NCI-H748 treated with DMSO at 0.1 percent for 48 hours (cell line): Measurements from ENCODE around the gene ENTPD1.

Experiments used
- DNase-seq: peaks from one replicate; lab custom pipeline; 2025; lab: John Stamatoyannopoulos, UW

ENTPD1 gene

DNA sequence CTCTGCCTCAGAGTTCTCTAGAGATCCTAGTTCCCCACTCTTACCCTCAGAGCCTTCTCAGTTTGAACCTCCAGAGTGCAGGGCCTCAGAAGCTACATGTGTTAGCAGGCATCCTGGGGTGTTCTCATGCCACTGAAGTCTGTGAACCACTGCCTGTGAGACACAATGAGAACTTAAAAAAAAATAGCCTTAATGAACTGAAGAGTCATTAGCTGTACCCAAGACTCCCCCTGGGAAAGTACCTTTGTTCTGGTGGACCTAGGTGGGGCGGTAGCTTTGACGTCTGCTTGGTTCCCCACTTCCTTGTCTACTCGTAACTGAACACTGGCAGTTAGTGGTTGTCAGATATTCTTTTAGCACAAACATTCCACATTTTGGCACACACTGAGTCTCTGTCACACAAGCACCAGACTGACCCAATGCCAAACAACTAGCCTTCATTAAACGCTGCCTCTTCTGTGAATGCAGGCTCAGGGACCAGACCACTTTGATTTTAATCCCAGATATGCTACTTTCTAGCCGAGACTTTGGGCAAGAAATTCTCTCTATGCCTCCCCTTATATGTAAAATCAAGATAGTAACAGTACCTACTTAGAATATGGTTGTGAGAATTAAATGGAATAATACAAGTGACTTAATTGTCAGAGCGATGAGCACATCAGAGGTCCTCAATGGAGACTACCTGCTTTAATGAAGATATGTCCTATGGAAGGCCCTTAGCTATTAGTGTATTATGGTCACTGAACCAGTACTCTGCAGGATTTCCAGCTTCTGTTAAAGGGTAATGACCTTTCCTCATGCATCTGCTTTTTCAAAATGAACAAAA is 76.5 kb downstream of the ENTPD1 start:
- no peak for DNase-seq

DNA sequence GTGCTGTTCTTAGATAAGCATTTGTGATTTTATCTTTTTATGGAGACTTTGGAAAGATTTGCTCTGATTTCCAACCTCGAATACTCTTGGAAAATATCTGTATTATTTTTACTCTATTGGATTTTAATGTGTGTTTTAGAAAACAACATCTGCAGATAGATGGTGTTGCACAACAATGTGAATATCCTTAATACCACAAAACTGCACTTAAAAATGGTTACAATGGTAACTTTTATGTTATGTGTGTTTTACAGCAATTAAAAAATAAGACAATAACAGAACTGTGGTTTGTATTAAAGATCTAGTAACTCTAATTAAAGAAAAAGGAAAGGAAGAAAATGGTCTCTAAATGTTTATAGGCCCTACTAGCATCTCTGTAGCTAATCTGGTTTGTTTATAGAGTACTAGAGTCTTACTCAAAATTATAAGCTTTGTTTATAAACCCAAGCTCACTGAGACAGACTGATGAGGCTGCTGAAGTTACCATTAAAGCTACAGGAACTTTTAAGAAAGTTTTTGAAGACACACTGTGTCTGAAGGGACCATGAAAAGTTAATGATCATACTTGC is 77.2 kb downstream of the ENTPD1 start:
- no peak for DNase-seq

DNA sequence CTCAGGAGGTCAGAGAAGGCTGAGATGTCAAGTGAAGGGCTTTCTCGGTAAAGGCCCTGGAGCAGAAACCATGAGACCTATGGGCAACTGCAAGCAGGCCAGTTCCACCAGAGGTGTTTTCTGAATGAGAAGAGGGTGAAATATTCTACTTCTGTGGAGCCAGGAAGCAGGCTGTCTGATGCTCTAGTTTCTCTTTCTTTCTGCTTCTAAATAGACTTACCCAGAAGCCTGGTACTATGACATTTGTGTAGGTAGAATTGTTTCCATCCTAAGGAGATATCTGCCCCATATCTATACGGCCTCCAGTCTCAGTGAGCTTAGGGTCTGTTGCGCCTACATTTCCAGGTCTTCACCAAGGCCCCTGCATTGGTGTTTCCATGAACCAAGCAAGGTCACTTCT is 78.4 kb downstream of the ENTPD1 start:
- no peak for DNase-seq

DNA sequence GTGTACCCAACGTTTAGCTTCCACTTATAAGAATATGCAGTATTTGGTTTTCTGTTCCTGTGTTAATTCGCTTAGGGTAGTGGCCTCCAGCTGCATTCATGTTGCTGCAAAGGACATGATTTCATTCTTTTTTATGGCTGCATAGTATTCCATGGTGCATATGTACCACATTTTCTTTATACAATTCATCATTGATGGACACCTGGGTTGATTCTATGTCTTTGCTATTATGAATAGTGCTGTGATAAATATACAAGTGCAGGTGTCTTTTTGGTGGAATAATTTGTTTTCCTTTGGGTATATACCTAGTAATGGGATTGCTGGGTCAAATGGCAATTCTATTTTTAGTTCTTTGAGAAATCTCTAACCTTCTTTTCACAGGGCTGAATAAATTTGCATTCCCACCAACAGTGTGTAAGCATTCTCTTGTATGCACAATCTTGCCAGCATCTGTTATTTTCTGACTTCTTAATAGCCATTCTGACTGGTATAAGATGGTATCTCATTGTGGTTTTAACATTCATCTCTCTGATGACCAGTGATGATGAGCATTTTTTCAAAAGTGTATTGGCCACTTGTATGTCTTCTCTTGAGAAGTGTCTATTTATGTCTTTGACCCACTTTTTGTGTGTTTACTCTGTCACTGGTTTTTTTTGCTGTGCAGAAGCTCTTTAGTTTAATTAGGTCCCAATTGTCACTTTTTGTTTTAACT is 79.3 kb downstream of the ENTPD1 start:
- DNase-seq = no peak

DNA sequence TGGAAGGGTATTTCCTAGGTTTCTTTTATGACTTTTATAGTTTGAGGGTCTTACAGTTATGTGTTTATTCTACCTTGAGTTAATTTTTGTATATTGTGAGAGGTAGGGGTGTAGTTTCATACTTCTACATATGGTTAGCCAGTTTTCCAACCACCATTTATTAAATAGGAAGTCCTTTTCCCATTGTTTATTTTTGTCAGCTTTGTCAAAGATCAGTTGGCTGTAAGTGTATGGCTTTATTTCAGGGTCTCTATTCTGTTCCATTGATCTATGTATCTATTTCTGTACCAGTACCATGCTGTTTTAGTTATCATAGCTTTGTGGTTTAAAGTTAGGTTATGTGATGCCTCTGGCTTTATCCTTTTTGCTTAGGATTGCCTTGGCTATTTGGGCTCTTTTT is 79.9 kb downstream of the ENTPD1 start:
- DNase-seq = no peak

DNA sequence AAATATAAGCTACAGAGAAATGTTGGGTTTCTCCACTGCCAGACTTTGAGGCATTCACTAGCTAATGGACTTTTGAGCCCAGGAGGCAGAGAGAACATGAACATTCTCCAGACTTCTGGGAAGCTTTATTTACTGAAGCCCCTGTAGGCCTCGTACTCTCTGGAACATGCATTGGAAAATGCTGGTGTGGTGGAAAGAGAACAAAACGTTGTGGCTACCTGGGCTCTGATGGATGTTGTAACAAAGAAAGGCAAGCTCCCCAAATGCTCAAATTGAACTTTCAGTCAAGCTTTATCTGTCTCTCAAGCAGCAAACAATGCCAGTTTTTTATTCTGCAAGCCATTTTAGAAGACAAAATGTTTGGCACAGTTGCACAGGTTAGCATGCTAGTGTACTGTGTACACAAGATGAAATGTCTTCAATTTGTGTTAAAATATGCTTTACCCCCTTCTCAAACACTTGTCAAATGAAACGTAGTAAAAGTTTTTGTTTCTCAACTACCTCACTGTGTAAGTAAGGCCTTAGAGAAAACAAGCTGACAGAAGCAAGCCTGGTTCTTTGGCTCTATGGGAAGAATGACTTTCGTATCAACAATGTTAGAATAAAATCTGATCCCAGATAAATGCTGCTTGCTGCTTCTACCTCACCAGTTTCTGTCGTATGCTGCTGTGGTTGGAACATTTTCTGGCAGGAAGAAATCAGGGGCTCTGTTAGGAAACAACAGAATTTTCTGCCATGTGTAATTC is 80.8 kb downstream of the ENTPD1 start:
- no peak for DNase-seq

DNA sequence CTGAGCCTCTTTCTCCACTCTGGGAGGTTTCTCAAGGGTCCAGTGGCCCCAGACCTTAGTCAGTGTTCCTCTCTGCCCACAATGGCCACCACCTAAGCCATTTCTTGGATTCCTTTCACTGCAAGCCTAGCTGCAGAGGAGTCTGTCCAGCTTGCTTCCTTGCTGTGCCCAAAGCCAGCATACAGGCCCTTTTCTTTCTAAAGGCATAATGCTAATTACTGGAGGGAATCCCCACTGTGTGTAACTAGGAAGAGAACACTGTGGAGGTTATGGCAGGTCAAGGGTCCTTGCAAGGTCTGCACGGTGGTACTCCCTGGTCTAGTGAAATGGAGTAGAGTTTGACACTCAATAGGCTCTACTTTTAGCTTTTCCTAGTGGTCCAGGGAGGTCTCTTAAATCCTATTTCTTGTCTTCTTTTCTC is 81.4 kb downstream of the ENTPD1 start:
- DNase-seq = no peak

DNA sequence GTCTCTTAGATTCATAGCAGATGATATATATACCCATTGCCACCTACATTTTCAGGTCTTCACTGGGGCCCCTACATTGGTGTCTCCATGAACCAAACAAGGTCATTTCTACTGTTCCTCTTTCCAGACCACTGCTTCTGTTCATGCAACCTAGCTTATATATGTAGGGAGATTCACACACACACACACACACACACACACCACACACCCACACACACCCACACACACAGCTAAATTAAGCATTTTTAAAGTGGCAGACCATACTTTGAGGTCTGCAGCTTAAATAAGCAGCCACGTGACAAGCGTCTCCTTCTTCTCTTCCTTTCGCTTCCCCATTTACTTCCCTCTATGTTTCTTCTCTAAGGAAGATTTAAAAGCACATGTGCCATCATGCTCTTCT is 81.8 kb downstream of the ENTPD1 start:
- DNase-seq = no peak

DNA sequence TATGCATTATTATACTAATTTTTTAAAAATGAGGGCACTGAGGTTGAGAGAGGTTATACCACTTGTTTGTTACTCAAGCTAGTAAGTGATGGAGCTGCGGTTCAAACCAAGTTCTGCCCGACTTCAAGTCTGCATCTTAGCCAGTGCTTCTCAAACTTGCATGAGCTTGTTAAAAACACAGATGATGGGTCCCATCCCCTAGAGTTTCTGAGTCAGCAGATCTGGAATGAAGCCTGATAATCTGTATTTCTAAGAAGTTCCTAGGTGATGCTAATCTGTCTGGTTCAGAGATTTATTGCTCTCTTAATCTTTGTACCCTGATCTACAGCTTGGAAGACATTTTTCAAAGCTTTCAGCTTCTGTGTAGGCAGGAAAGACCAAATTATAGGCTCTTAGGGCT is 84.2 kb downstream of the ENTPD1 start:
- no peak for DNase-seq

DNA sequence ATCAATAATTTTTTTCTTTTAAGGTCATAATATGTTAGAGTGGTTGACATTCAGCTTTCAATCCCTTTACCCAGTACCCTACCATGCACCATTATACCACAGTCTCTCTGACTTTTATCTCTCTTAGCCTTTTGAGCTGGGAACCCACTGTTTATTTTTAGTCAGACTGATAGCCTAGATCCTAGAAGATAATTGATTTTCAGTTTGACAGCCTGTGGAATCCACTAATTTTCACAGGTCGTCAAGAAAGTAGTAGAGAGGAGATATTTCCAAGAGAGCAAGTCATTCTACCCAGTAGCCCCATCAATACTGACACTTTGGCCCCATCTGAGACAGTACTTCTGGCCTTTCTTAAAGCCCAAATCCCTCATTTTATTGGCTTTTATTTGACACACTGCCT is 84.7 kb downstream of the ENTPD1 start:
- no peak for DNase-seq

DNA sequence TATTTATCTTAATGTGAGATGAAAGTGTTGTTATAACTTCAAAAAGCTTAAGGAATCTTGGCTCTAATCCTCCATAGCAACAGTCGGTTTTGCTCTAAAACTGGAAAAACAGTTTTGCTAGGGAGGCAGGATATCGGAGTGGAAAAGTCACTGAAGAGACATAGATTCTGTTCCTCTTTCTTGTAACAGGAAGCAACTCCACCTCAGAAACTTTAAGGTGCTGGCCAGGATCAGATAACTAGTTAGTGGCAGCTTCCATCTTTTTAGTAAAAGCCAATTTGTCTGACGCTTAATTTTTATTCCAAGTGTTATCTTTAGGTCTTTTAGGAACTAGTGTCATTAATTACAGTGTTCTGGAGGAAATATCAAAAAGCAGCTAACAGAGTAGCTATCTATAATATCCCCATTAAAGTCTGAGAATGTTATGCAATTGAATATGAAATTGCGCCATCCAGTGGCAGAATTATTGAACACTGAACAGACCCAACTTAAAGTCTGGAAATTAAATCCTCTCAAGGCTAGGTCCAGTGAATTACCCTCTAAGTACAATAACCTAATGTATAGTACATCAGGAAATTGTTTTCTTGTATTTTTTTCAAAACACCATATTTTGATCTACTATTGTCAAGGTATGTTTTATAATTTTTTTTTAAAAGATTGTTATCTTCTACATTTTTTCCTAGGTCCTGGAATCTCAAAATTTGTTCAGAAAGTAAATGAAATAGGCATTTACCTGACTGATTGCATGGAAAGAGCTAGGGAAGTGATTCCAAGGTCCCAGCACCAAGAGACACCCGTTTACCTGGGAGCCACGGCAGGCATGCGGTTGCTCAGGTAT is 85.9 kb downstream of the ENTPD1 start:
- DNase-seq = peak; percentile 26

DNA sequence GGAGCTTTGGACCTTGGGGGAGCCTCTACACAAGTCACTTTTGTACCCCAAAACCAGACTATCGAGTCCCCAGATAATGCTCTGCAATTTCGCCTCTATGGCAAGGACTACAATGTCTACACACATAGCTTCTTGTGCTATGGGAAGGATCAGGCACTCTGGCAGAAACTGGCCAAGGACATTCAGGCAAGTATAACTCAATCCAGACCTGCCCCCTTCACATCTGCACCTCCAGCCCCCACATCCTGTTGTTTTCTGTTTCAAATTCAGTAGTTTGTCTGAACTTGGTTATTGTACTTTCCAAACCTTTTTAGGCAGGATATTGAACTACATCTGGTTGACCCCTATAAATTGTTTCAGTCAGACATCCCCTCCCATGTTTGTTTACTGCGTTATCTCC is 89.4 kb downstream of the ENTPD1 start:
- DNase-seq = no peak

DNA sequence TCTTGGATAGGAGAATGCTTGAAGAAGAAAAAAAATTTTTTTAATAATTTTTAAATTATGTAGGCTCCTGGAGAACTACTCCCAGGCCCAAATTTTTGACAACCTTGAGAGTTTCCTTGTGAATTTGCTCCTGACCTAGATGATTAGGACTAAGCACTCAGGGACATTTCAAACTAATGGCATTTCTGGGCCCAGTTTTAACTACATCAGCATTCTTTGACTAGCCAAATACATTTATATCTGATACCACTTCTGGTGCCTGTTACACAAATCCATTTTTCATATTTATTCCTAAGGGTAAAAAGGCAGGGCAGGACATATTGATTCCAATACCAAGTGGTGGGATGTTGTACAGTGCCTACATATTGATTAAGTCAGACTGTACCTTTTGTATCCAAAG is 91.0 kb downstream of the ENTPD1 start:
- no peak for DNase-seq

DNA sequence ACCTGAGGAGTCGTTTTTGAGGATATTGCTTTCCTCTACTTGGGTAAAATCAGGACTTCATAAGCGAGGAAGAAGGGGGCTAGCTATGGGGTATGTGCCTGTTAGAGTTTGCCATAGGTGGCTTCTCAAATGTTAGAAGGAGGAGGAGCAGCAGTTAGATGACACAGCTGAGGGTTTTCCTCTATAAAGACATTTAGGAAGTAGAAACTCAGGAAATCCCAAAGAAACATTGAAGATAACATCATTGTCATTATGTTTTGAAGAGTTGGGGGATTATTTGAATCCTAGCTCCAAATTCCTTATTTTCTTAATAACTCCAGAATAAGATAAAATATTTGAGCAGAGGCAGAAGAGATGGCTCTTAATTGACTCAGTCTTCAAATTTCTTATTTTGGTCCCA is 92.9 kb downstream of the ENTPD1 start:
- no peak for DNase-seq

DNA sequence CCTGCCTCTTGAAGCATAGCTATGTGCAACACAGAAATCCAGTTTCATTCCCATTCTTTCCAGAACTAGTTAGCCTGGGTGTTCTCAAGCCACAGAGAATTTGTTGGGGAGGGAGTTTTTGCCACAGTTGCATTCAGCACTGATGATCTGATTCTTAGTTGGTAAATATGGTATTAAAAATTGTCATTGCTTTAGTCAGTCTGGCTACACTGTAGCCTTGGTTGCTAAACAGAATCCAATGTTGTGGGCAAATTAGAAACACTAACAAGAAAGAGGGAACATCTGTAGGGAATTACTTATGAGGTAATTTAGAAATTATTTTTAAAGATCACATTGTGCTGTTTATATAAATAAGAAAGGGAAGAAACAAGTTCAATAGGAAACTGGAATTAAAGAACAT is 94.8 kb downstream of the ENTPD1 start:
- no peak for DNase-seq

DNA sequence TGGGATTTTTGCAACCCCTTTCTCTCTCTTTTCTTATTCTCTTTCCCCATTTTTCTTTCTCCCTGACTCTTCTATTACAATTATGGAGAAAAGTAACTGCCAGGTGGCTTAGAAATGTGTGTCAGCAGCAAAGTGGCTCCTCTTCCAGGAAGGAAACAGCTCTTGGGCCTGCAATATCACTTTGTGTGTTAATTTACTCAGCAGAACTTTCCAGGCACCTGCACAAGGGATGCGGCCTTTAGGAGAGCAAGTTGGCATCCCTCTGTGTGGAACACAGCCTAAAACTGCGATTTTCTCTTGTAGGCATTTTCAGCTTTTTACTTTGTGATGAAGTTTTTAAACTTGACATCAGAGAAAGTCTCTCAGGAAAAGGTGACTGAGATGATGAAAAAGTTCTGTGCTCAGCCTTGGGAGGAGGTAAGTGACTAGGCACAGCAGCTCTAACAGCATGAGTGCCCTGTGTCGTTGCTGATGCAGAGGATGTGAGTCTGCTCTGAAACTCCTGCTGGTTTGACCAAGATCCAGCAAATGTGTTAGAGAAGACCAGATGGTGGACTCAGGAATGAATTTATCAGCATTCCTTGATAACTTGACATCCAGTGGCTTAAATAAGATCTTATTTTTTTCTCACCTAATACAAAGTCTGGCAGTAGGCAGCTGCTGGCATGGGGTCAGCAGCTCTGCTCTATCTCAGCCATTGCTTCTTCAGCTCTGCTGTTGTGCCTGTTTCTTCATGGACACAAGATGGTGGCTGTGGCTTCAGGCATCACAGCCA is 104.4 kb downstream of the ENTPD1 start:
- DNase-seq = no peak

DNA sequence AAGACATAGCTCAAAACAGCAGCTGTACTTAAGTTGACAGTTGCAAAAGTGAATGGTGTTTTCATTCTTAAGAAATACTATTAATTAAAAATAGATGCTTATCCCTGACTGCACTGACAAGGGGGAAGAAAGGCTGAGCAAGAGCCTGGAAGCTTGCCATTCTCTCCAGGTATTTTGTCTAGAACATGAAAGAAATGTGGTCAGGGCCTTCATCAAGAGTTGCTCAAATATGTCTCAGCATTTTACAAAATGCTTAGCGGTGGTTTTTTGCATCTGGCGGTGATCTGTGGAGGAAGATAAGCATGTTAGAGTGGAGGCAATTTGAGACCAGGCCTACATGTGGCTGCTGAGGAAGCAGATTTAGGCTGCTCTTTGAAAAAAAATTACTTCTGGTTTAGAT is 105.4 kb downstream of the ENTPD1 start:
- no peak for DNase-seq

DNA sequence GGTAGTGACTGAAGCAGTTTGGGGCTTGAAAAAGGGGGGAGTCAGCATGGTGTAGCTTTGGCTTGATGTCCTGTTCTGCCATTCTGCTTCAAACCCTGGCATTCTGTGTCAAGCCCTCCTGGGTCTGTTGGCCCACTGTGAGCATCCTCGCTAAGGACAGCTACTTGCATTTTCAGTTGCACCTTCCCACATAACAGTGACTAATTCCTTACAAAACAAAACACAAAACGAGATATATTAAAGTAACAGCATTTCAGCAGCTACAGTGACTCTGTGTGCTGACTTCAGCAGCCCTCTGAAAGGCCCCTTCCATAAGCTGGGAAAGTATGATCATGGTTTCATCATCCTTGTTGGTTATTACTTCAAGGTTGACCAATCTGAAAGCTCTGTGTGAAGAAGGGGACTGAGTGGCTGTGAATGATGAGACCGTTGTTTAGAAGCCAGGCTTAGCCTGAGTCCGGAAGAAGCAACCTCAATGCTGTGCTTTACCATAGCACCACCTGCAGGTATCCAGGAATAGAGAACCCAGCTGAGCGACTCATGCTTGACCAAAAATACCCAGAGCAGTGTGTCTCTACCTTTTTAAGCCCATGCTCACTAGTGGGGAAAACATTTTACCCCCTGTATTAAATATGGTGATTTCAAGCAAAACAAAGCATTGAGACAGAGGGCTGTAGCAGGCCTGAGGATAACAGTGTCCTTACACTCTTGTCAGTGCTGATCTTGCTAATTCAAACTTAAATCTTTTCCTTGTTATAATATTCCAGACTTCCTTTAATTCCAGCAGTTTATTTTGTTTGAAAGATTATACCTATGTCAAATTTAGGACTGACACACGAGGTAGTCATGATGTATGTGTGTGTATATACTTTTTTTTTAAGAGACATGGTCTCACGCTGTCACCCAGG is 109.2 kb downstream of the ENTPD1 start:
- peak; percentile 10 for DNase-seq

DNA sequence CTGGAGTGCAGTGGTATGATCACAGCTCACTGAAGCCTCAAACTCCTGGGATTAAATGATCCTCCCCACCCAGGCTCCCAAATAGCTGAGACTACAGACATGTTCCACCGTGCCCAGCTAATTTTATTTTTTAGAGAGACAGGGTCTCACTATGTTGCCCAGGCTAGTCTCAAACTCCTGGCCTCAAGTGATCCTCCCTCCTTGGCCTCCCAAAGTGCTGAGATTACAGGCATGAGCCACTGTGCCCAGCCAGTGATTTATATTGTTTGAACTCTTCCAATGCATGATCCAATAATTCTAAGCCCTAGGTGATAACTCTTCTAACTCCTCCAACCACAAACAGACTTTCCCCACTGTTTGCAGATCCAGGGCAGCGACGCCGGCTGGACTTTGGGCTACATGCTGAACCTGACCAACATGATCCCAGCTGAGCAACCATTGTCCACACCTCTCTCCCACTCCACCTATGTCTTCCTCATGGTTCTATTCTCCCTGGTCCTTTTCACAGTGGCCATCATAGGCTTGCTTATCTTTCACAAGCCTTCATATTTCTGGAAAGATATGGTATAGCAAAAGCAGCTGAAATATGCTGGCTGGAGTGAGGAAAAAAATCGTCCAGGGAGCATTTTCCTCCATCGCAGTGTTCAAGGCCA is 110.0 kb downstream of the ENTPD1 start:
- DNase-seq = no peak
